Stimulated activated CD8-positive, alpha-beta memory T cell treated with anti-CD3 and anti-CD28 coated beads, Interleukin-4, amount 100 ng/mL, for 4 hours (primary cell): ENCODE measurements around the gene SLC25A3.

Source experiments
- DNase-seq, 2 donors: peaks; one replicate each; pipeline ENCODE4 v3.0.0-alpha.2; 2020; ENCODE audit warnings: low read depth in 2 of 2, low spot score in 1 of 2

The SLC25A3 gene

GRCh38 chr12:98653866-98654493 is 60.5 kb downstream of the SLC25A3 start:
- DNase-seq: no peak
